ENCODE data around the gene MCRIP1.

MCRIP1 gene

GRCh38 chr17:81817758-81818147 is 15.3 kb downstream of the MCRIP1 start:
- no peak for DNase-seq

- DNase-seq, result no peak
Observed at GRCh38 chr17:81815646-81815986, 17.5 kb downstream of the MCRIP1 start.

DNA sequence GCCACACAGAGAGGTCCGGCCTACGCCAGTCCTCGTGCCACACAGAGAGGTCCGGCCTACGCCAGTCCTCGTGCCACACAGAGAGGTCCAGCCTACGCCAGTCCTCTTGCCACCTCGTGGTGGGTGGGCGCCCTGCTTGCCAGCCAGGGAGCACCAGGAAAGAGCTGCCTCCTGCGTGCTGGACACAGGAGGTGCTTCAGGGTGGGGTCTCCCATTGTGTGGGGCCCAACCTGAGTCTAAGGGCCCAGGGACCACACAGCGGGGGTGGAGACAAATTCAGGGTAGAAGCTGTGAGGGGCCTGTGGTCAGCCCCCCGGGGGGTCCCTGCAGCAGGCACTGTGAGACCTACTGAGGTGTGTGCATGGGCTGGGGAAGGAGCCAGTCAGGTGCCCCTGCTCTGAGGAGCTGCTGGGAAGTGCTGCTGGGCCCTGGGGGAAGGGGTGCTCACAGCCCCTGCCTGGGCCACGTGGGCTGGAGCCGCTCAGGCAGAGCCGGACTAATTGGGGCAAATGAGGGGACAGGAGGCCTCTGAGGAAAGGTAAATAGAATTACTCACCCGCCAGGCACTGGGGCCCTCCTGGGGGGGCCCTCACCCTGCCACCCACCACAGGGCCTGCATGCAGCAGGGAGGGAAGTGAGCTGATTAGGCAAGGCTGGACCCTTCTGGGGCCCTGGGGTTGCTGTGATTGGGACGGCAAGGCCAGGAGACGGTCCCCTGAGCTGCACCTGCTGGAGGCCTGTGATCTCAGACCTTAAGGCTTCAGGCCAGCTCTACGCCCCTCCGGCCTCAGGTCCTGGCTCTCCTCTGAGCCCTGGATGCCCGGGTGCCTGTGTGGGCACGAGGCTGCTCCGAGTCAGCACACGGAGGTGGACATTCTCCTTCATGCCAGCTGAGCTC is 18.1 kb downstream of the MCRIP1 start:
- peak; percentile 94 for DNase-seq

DNA sequence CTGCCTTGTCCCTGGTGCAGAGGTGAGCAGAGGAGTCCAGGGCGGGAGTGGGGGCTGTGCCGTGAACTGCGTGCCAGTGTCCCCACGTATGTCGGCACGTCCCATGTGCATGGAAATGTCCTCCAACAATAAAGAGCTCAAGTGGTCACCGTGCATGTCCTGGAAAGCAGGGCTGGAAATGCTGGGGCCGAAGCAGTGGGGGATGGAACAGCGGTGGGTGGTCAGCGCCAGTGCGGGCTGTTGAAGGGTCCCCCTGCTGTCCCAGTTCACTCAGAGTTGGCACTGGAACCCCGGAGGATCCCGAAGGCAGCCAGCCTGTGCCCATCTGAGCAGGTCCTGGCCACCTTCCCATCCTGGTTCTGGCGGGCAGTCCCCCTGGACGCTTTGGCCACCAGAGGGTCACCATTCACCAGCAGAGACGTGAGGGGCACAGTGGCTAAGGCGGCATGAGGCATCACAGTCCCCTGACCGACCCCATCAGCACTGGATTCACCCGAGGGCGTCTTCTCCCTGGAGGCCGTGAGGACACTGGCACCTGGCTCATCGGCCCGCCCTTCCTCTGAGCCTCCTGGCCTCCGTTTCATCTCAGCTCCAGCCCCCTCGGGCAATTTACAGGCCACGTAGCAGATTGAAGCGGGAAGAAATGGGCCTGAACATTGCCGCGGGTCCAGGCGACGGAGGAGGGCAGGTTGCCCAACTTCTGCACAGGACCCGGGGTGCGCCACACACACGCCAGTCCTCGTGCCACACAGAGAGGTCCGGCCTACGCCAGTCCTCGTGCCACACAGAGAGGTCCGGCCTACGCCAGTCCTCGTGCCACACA is 19.0 kb downstream of the MCRIP1 start:
- DNase-seq, result no peak

- DNase-seq, result no peak
Observed at GRCh38 chr17:81813371-81813684, 19.8 kb downstream of the MCRIP1 start.

DNA sequence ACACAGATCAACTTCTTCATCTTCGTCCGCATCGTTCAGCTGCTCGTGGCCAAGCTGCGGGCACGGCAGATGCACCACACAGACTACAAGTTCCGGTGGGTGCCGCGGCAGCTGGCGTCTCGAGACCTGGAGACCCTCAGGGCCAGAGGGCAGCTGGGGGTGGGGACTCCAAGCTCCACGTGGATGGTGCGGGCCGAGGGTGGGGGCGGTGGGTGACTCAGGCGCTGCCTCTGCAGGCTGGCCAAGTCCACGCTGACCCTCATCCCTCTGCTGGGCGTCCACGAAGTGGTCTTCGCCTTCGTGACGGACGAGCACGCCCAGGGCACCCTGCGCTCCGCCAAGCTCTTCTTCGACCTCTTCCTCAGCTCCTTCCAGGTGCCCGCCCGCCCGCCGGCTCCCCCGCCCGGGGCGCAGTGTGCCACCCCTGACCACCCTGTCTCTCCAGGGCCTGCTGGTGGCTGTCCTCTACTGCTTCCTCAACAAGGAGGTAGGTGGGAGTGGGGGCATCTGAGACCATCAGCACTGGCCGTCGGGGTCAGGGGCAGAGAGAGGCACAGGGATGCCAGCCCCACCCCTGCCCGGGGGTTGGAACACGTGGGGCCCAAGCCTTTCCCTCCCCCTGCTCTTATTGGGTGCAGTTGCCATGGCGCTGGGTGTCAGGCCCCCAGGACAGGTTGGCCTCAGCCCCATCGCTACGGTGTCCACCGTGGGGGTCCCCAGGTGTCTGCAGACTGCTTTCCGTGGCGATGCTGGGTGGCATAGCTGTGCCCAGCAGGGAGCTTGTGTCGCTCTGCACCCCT is 20.3 kb downstream of the MCRIP1 start:
- DNase-seq, result no peak

- no peak for DNase-seq
Observed at GRCh38 chr17:81811705-81812570, 21.2 kb downstream of the MCRIP1 start.

GRCh38 chr17:81810892-81811704 is 22.0 kb downstream of the MCRIP1 start:
- DNase-seq, result no peak

- DNase-seq, result no peak
Observed at GRCh38 chr17:81810476-81810875, 22.6 kb downstream of the MCRIP1 start.

GRCh38 chr17:81809556-81809998 is 23.5 kb downstream of the MCRIP1 start:
- DNase-seq, result no peak

DNA sequence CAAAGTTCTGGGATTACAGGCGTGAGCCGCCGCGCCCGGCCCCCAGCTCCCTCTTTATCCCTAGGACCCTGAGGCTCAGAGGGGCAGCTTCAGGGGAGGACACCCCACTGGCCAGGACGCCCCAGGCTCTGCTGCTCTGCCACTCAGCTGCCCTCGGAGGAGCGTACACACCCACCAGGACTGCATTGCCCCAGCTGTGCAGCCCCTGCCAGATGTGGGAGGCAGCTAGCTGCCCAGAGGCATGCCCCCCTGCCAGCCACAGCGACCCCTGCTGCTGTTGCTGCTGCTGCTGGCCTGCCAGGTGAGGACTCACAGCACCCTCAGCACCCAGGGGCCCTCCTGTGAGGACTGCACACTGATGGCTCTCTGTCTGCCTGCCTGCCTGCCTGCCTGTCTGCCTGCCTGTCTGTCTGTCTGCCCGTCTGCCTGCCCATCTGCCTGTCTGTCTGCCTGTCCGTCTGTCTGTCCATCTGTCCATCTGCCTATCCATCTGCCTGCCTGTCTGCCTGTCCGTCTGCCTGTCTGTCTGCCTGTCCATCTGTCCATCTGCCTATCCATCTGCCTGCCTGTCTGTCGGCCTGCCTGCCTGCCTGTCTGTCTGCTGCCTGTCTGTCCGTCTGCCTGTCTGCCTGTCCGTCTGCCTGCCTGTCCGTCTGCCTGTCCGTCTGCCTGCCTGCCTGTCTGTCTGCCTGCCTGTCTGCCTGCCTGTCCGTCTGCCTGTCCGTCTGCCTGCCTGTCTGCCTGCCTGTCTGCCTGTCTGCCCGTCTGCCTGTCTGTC is 24.1 kb downstream of the MCRIP1 start:
- no peak for DNase-seq

DNA sequence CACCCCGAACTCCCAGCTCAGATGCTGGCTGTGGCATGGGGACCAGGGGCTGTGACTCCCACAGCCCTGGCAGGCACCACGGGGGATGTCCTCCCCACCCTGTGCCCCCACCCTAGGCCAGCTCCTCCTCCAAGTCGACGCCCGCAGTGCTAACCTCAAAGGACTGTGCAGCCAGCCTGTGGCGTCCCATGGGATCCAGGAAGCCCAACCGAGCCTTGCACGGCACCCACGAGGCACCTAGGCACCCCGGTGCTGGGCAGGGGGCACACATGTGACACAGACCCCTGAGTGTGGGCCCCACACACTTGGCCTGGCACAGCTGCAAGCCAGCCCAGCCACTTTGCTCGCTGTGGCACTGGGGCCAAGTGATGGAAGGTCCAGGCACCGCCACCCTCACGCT is 25.3 kb downstream of the MCRIP1 start:
- no peak for DNase-seq

DNA sequence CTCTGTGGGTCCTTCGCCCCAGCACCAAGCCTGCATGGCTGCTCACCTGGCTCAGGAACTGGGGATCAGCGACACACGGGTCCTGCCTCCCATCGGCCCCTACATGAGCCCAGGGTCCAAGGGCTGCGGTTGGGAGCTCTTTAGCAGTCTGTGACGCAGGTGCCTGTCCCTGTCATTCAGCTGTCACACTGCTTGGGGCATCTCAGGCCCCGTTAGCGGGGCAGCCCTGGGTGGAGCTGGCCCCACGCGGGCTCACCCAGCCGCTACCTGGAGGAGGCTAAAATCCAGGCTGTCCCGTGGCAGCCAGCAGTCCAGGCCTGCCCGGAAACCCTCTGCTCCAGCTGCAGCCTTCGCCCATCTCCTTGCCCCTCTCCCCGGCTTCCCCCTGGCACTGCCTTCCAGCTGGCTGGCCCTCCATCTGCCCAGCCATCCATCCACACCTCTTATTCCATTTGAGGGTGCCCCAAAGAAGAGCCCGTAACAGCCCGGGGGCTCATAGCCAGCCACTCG is 25.8 kb downstream of the MCRIP1 start:
- DNase-seq, result no peak

GRCh38 chr17:81806461-81807209 is 26.5 kb downstream of the MCRIP1 start:
- no peak for DNase-seq

- DNase-seq, result no peak
Observed at GRCh38 chr17:81805707-81806460, 27.2 kb downstream of the MCRIP1 start.

- no peak for DNase-seq
Observed at GRCh38 chr17:81804559-81805399, 28.3 kb downstream of the MCRIP1 start.

- no peak for DNase-seq
Observed at GRCh38 chr17:81803728-81804558, 29.1 kb downstream of the MCRIP1 start, which contains the start of gene GCGR. GCGR (plus strand) TSS chr17:81804150; CDS start chr17:81809019, 4,869 bp downstream.

All from NCI-H1436 (cell line).